HCT116 (cell line): ENCODE data around the gene ERMN. TPM values are rescaled to one million over a fixed set of nuclear protein-coding genes. Genes with fewer than 3 reads are reported as not detected.

ENCODE experiments used
- ATAC-seq: fragments of 200-7000 bp; cut with Tn5 transposase; 2 replicates; pipeline ENCODE4 v1.9.1; 2020; ENCODE audit warnings: mild to moderate bottlenecking, moderate library complexity
- BruUV-seq: library from RNA; stranded (reverse); fragments of 400-500 nt; replicated peaks from 2 replicates; lab custom pipeline; 2021; lab: Mats Ljungman, UMichigan
- CTCF ChIA-PET: fragments of 300-600 bp; sonication (Branson Sonifier 250); formaldehyde crosslinking; loops from one replicate; lab custom pipeline; 2021; ENCODE audit warnings: antibody characterized with exemption; lab: Charles Lee
- POLR2A ChIA-PET: fragments of 300-600, 350-600 bp; sonication (Branson Sonifier 250); formaldehyde crosslinking; loops from one replicate; lab custom pipeline; 2021; ENCODE audit warnings: antibody characterized with exemption; lab: Charles Lee
- RAD21 ChIA-PET, 2 experiments: fragments of 300-600 bp; sonication (Branson Sonifier 250); formaldehyde crosslinking; loops; one replicate each; lab custom pipeline; 2023; ENCODE audit warnings: low total read pairs in 2 of 2; ENCODE audit not compliant: uncharacterized antibody in 2 of 2, unreplicated experiment in 2 of 2, low non-redundant PET in 1 of 2; lab: Charles Lee
- DNase-seq: peaks from one replicate; pipeline ENCODE4 v3.0.0-alpha.2; 2010; ENCODE audit warnings: low read depth, low spot score
- H2AFZ ChIP-seq: fragments of 200-600 bp; shearing (Covaris generic), sonication (generic); 2 replicates; pipeline ENCODE4 v1.6.1; 2017; ENCODE audit warnings: low read depth, mixed run types, mixed read lengths, antibody characterized with exemption, low read length; ENCODE audit not compliant: poor library complexity, severe bottlenecking
- H3K27ac ChIP-seq: 2 replicates; pipeline ENCODE4 v1.5.1; 2012; ENCODE audit warnings: low read depth, low read length
- H3K27me3 ChIP-seq: fragments of 200-600 bp; sonication (generic); 2 replicates; pipeline ENCODE4 v1.6.1; 2016; ENCODE audit warnings: mixed run types, low read length, mixed read lengths; ENCODE audit not compliant: insufficient read depth
- H3K36me3 ChIP-seq, 2 experiments: fragments of 200-500 bp in 1 of 2; fragments of 200-600 bp in 1 of 2; sonication (Bioruptor generic) in 1 of 2; sonication (generic) in 1 of 2; 2 replicates each; pipeline versions ENCODE4 v1.5.1 to v1.6.1; 2014 to 2016; ENCODE audit warnings: low read length in 2 of 2, inconsistent platforms in 1 of 2, mixed read lengths in 1 of 2, mixed run types in 1 of 2; ENCODE audit not compliant: insufficient read depth in 2 of 2, control insufficient read depth in 1 of 2
- H3K4me1 ChIP-seq, 2 experiments: fragments of 200-600 bp in 1 of 2; sonication (generic) in 1 of 2; 2 replicates each; pipeline versions ENCODE4 v1.5.1 to v1.6.1; 2012 to 2017; ENCODE audit warnings: low read length in 2 of 2, inconsistent platforms in 1 of 2, mild to moderate bottlenecking in 1 of 2, mixed read lengths in 1 of 2, mixed run types in 1 of 2, moderate library complexity in 1 of 2; ENCODE audit not compliant: insufficient read depth in 2 of 2, control insufficient read depth in 1 of 2
- H3K4me2 ChIP-seq: fragments of 200-600 bp; sonication (generic); 2 replicates; pipeline ENCODE4 v1.6.1; 2017; ENCODE audit warnings: mixed run types, low read length, mixed read lengths
- H3K4me3 ChIP-seq, 2 experiments: fragments of 200-600 bp in 1 of 2; sonication (generic) in 1 of 2; replicated peaks in 1 of 2; 2 replicates each; pipeline ENCODE4 v1.5.1; 2011 to 2016; ENCODE audit warnings: low read length in 2 of 2, control low read depth in 1 of 2, low read depth in 1 of 2, mild to moderate bottlenecking in 1 of 2, mixed read lengths in 1 of 2, mixed run types in 1 of 2
- H3K79me2 ChIP-seq: fragments of 200-600 bp; sonication (generic); 2 replicates; pipeline ENCODE4 v1.6.1; 2017; ENCODE audit warnings: mild to moderate bottlenecking, mixed run types, low read length, moderate library complexity, mixed read lengths; ENCODE audit not compliant: insufficient read depth
- H3K9ac ChIP-seq: fragments of 200-600 bp; sonication (generic); 2 replicates; pipeline ENCODE4 v1.6.1; 2016; ENCODE audit warnings: low read length, mixed read lengths
- H3K9me2 ChIP-seq: fragments of 200-600 bp; sonication (generic), shearing (Covaris generic); 2 replicates; pipeline ENCODE4 v1.6.1; 2017; ENCODE audit warnings: mixed run types, mild to moderate bottlenecking, moderate library complexity; ENCODE audit not compliant: insufficient read depth
- H3K9me3 ChIP-seq, 2 experiments: fragments of 200-500 bp in 1 of 2; fragments of 200-600 bp in 1 of 2; sonication (Bioruptor generic) in 1 of 2; sonication (generic) in 1 of 2; 2 replicates each; pipeline ENCODE4 v1.6.1; 2014 to 2017; ENCODE audit warnings: low read length in 2 of 2, mixed read lengths in 2 of 2, inconsistent platforms in 1 of 2, low read depth in 1 of 2, mild to moderate bottlenecking in 1 of 2, mixed run types in 1 of 2, moderate library complexity in 1 of 2; ENCODE audit not compliant: control insufficient read depth in 1 of 2, insufficient read depth in 1 of 2
- H4K20me1 ChIP-seq: fragments of 200-600 bp; sonication (generic), shearing (Covaris generic); 2 replicates; pipeline ENCODE4 v1.6.1; 2017; ENCODE audit warnings: mixed run types, mild to moderate bottlenecking, moderate library complexity; ENCODE audit not compliant: insufficient read depth
- CBX3 ChIP-seq: IDR thresholded peaks from 2 replicates; pipeline ENCODE4 v1.6.1; 2012; ENCODE audit warnings: low read depth
- POLR2A ChIP-seq: IDR thresholded peaks from 2 replicates; pipeline ENCODE4 v1.7.0; 2011; ENCODE audit warnings: borderline replicate concordance; ENCODE audit not compliant: insufficient read depth, insufficient read length; ENCODE audit errors: extremely low read depth
- POLR2AphosphoS5 ChIP-seq: IDR thresholded peaks from 2 replicates; pipeline ENCODE4 v1.6.1; 2011; ENCODE audit warnings: mild to moderate bottlenecking, low read depth, low read length, moderate library complexity
- YY1 ChIP-seq: IDR thresholded peaks from 2 replicates; pipeline ENCODE4 v1.6.1; 2011; ENCODE audit warnings: low read length, low read depth, moderate library complexity, mild to moderate bottlenecking; ENCODE audit not compliant: insufficient replicate concordance; ENCODE audit errors: extremely low read depth
- ZFX ChIP-seq: fragments of 450-650 bp; IDR thresholded peaks from 2 replicates; pipeline ENCODE4 v1.6.1; 2017
- ZNF274 ChIP-seq: fragments of 200-500 bp; sonication (Bioruptor generic); IDR thresholded peaks from 2 replicates; pipeline ENCODE4 v1.6.1; 2014; ENCODE audit warnings: mild to moderate bottlenecking, low read depth, low read length, inconsistent platforms
- intact Hi-C: fragments of 100-400 bp; cut with micrococcal nuclease; formaldehyde crosslinking; loops from 2 replicates; pipeline ENCODE4 v1.10.0; 2022
- total RNA-seq: library from RNA; stranded (reverse); gene quantifications from one replicate; pipeline ENCODE4 v1.2.1, GENCODE V29; 2021; ENCODE audit not compliant: unreplicated experiment
- TF ChIP-seq, protein P1 (sequence below): IDR thresholded peaks from 2 replicates; pipeline ENCODE4 v1.6.1; 2012

Gene ERMN
- total RNA-seq, 1 experiment from 2014 or later, result not detected

DNA sequence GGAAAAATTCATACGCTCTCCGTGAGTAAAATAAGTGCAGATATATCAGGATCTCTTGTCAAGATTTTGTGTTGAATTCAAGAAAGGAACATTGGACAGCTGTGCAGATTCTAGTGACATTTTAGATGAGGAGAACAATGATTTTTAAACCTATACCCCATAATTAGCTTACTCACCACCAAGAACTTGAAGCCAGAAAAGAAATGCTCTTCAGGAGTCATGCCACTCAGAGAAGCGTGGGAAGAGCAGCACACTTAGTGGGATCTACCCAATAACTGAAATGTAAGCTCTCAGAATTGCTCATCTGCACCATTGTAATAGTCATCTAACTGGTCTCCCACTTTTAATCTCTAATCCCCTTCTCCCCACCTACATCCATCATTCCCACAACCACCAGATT, 9.2 kb upstream of the ERMN start:
- no peak for ATAC-seq
- Histone ChIP-seq H3K4me3 (no peak overlapping the region), H3K9ac (no peak overlapping the region), H3K4me2 (no peak overlapping the region), H3K36me3 (no peaks in the 10 kb centered on the region), H3K4me1 (peaks cover 0 to 4% of the 10 kb centered on the region in 2 experiments; a peak in 1 of 4 replicates), H3K9me3 (no peaks in the 10 kb centered on the region), H4K20me1 (no peaks in the 10 kb centered on the region), H3K9me2 (no peaks in the 10 kb centered on the region), H2AFZ (no peak overlapping the region), H3K27ac (no peak overlapping the region), H3K27me3 (no peaks in the 10 kb centered on the region), H3K79me2 (no peaks in the 10 kb centered on the region)
- intact Hi-C loops, result no loop called here
- TF ChIP-seq ZFX, result no peak
- no peak for DNase-seq
- ChIA-PET RAD21 (no interaction called here), CTCF (interaction anchor here (2.7 to 3.9 kb wide), 3 partner anchors 12 to 32 kb away, joined by 13 to 22 read pairs (median 18); no protein-coding TSS in a partner anchor), POLR2A (no interaction called here)
- no TSS peak for BruUV-seq

GRCh38 chr2:157334335-157334734, 8.7 kb upstream of the ERMN start:
- ATAC-seq (no peak), DNase-seq (no peak)
- H3K9me2 ChIP-seq, result no peaks in the 10 kb centered on the region
- H3K9ac ChIP-seq, result no peak overlapping the region
- H3K79me2 ChIP-seq, result no peaks in the 10 kb centered on the region
- TF ChIP-seq, protein P1, sequence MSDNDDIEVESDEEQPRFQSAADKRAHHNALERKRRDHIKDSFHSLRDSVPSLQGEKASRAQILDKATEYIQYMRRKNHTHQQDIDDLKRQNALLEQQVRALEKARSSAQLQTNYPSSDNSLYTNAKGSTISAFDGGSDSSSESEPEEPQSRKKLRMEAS, result no peak
- TF ChIP-seq ZNF274 (no peak), CBX3 (no peak), POLR2A (no peak), YY1 (no peak), POLR2AphosphoS5 (no peak)
- no peaks in the 10 kb centered on the region for H3K36me3 ChIP-seq
- peaks cover 0 to 4% of the 10 kb centered on the region in 2 experiments; a peak in 1 of 4 replicates for H3K4me1 ChIP-seq
- intact Hi-C loops, result no loop called here
- no peak overlapping the region for H3K27ac ChIP-seq
- RAD21 ChIA-PET, result no interaction called here
- H3K27me3 ChIP-seq, result no peaks in the 10 kb centered on the region
- CTCF ChIA-PET, result interaction anchor here (2.7 to 3.9 kb wide), 3 partner anchors 12 to 32 kb away, joined by 13 to 22 read pairs (median 18); no protein-coding TSS in a partner anchor
- H3K4me2 ChIP-seq, result no peak overlapping the region
- no peaks in the 10 kb centered on the region for H3K9me3 ChIP-seq
- H4K20me1 ChIP-seq, result no peaks in the 10 kb centered on the region
- H3K4me3 ChIP-seq, result no peak overlapping the region
- POLR2A ChIA-PET, result no interaction called here
- no TSS peak for BruUV-seq
- H2AFZ ChIP-seq, result no peak overlapping the region
